WI38 (cell line): ENCODE data around the gene NAGA.

Experiments
- H3K4me3 ChIP-seq: 2 replicates; pipeline ENCODE4 v1.5.1; 2011; ENCODE audit warnings: low read depth, mild to moderate bottlenecking, control low read depth, low read length
- CTCF ChIP-seq: IDR thresholded peaks from 2 replicates; pipeline ENCODE4 v1.5.1; 2012; ENCODE audit warnings: low read depth, mild to moderate bottlenecking, control low read depth, low read length

The NAGA gene

GRCh38 chr22:42056757-42057511 lies 13.7 kb downstream of the NAGA start:
- TF ChIP-seq CTCF = no peak
- no peak overlapping the region for H3K4me3 ChIP-seq

- no peak overlapping the region for H3K4me3 ChIP-seq
Observed at GRCh38 chr22:42052765-42053164, 17.8 kb downstream of the NAGA start.

GRCh38 chr22:42050641-42051180 lies 19.9 kb downstream of the NAGA start:
- no peak for TF ChIP-seq CTCF
- H3K4me3 ChIP-seq = no peak overlapping the region

More at GRCh38 chr22:42052765-42053164, 17.8 kb downstream of the NAGA start:
- no peak for TF ChIP-seq CTCF

- no peak for TF ChIP-seq CTCF
- H3K4me3 ChIP-seq = no peak overlapping the region
Observed at GRCh38 chr22:42041784-42042183, 28.8 kb downstream of the NAGA start.

GRCh38 chr22:42039271-42039670 lies 31.3 kb downstream of the NAGA start:
- no peak overlapping the region for H3K4me3 ChIP-seq
- no peak for TF ChIP-seq CTCF

- TF ChIP-seq CTCF = no peak
- no peak overlapping the region for H3K4me3 ChIP-seq
Observed at GRCh38 chr22:42035256-42035655, 35.4 kb downstream of the NAGA start.
